OCI-LY7 (cell line): ENCODE data around the gene LAMA4.

Source experiments
- EZH2phosphoT487 ChIP-seq: fragments of 200-600 bp; sonication (generic); IDR thresholded peaks from 2 replicates; pipeline ENCODE4 v1.6.1; 2018; ENCODE audit warnings: low read depth, borderline replicate concordance, mild to moderate bottlenecking, mixed run types, antibody characterized with exemption, low read length, moderate library complexity, mixed read lengths
- TF ChIP-seq, protein P1 (sequence below): fragments of 200-600 bp; sonication (generic); conservative IDR thresholded peaks from 2 replicates; pipeline ENCODE4 v1.5.1; 2014; ENCODE audit warnings: mild to moderate bottlenecking, antibody characterized with exemption, low read length, moderate library complexity, mixed read lengths

DNA sequence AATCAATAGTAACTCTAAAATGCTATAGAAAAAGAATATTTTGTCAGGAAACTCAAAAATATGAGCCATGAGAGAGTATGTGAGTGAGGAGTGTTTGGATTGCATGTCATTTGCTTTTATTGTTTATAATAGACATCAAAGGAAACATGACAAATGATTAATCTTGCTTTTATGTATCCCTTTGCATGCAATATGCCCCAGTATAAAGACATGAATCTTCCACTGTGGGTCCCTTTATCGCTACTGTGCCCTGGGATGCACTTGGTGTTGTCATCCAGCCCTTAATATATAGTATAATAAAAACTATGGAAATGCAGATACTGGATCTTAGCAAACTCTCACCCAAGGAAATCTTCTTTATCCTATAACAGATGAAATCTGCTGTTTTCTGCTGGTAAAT lies 77.3 kb downstream of the LAMA4 start:
- TF ChIP-seq, protein P1, sequence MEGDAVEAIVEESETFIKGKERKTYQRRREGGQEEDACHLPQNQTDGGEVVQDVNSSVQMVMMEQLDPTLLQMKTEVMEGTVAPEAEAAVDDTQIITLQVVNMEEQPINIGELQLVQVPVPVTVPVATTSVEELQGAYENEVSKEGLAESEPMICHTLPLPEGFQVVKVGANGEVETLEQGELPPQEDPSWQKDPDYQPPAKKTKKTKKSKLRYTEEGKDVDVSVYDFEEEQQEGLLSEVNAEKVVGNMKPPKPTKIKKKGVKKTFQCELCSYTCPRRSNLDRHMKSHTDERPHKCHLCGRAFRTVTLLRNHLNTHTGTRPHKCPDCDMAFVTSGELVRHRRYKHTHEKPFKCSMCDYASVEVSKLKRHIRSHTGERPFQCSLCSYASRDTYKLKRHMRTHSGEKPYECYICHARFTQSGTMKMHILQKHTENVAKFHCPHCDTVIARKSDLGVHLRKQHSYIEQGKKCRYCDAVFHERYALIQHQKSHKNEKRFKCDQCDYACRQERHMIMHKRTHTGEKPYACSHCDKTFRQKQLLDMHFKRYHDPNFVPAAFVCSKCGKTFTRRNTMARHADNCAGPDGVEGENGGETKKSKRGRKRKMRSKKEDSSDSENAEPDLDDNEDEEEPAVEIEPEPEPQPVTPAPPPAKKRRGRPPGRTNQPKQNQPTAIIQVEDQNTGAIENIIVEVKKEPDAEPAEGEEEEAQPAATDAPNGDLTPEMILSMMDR = no peak
- TF ChIP-seq EZH2phosphoT487 = no peak
